ENCODE results near the gene LCE2C.

DNA sequence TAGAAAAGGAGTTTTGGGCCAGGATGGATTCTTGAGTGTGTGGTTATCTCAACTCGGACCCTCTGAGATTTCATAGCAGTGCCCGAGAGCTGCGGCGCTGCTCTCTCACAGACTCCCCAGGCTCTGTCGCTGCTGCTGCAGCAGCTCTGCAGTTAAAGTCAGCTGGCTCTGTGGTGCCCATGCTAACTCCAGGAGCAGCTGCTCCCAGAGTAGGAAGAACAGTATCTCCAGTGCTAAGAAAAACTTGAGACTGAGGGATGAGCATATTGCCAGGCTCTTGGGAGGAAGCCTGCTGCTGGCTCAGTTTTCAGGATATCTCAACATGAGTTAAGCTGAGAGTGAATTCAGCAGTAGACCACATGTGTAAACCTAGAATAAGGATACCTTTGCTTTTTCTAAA, 7.4 kb upstream of the LCE2C start:
- no peak for TF ChIP-seq POLR2A (IDR thresholded peaks at IDR 0.05; ENCODE audit: low read length)
- TF ChIP-seq GATA1 (IDR thresholded peaks at IDR 0.05; ENCODE audit: low read depth, low read length) = no peak

Measured in erythroblast (primary cell).